Liver (tissue), 10 donors: Measurements from ENCODE around the gene EPB42. TPM values are rescaled to one million over a fixed set of nuclear protein-coding genes. Genes with fewer than 3 reads are reported as not detected.

Experiments
- DNase-seq: peaks from one replicate; pipeline ENCODE4 v3.0.0-alpha.2; 2017; ENCODE audit warnings: low spot score
- H3K27ac ChIP-seq, 2 donors: one replicate each; pipeline ENCODE4 v1.7.0; 2013; ENCODE audit warnings: inconsistent platforms in 2 of 2, low read length in 2 of 2, control low read depth in 1 of 2, low read depth in 1 of 2, mild to moderate bottlenecking in 1 of 2
- H3K27me3 ChIP-seq, 4 donors: one replicate each; pipeline versions ENCODE4 v1.6.1 to v1.7.0; 2013; ENCODE audit warnings: low read length in 3 of 4, inconsistent platforms in 1 of 4, mild to moderate bottlenecking in 1 of 4, moderate library complexity in 1 of 4; ENCODE audit not compliant: control insufficient read depth in 4 of 4, insufficient read depth in 4 of 4
- H3K36me3 ChIP-seq, 4 donors: one replicate each; pipeline versions ENCODE4 v1.6.1 to v1.7.0; 2013; ENCODE audit warnings: low read length in 3 of 4, mild to moderate bottlenecking in 3 of 4, low read depth in 1 of 4, moderate library complexity in 1 of 4; ENCODE audit not compliant: control insufficient read depth in 4 of 4, insufficient read depth in 3 of 4
- H3K4me1 ChIP-seq, 4 donors: one replicate each; pipeline versions ENCODE4 v1.6.1 to v1.7.0; 2013; ENCODE audit warnings: low read length in 3 of 4, mild to moderate bottlenecking in 3 of 4, moderate library complexity in 1 of 4; ENCODE audit not compliant: control insufficient read depth in 4 of 4, insufficient read depth in 4 of 4
- H3K4me3 ChIP-seq, 3 donors: one replicate each; pipeline versions ENCODE4 v1.6.1 to v1.7.0; 2013; ENCODE audit warnings: low read length in 3 of 3, control low read depth in 1 of 3, low read depth in 1 of 3, mild to moderate bottlenecking in 1 of 3
- H3K9ac ChIP-seq, 2 donors: one replicate each; pipeline ENCODE4 v1.7.0; 2013; ENCODE audit warnings: low read length in 2 of 2, mild to moderate bottlenecking in 2 of 2, moderate library complexity in 2 of 2, control low read depth in 1 of 2, low read depth in 1 of 2
- H3K9me3 ChIP-seq, 4 donors: one replicate each; pipeline versions ENCODE4 v1.6.1 to v1.7.0; 2013; ENCODE audit warnings: low read length in 3 of 4; ENCODE audit not compliant: control insufficient read depth in 4 of 4
- ATF3 ChIP-seq: IDR thresholded peaks from 2 replicates; pipeline ENCODE4 v1.6.1; 2016; ENCODE audit warnings: antibody characterized with exemption
- CTCF ChIP-seq: fragments of 150-350 bp; IDR thresholded peaks from 2 replicates; pipeline ENCODE4 v1.5.1; 2017; ENCODE audit warnings: improper control_type of control experiment, low read depth, low read length; ENCODE audit not compliant: missing input control
- EGR1 ChIP-seq, 2 donors: IDR thresholded peaks; 2 replicates each; pipeline ENCODE4 v1.6.1; 2016 to 2018; ENCODE audit warnings: antibody characterized with exemption in 2 of 2, low read depth in 2 of 2
- FOXA1 ChIP-seq: IDR thresholded peaks from 2 replicates; pipeline ENCODE4 v1.6.1; 2016; ENCODE audit warnings: antibody characterized with exemption
- FOXA2 ChIP-seq: IDR thresholded peaks from 2 replicates; pipeline ENCODE4 v1.6.1; 2016; ENCODE audit warnings: antibody characterized with exemption
- GABPA ChIP-seq, 2 donors: IDR thresholded peaks in 1 of 2; conservative IDR thresholded peaks in 1 of 2; 2 replicates each; pipeline ENCODE4 v1.6.1; 2016; ENCODE audit warnings: antibody characterized with exemption in 2 of 2, mild to moderate bottlenecking in 1 of 2, moderate library complexity in 1 of 2
- HNF4G ChIP-seq: IDR thresholded peaks from 2 replicates; pipeline ENCODE4 v1.6.1; 2016; ENCODE audit warnings: antibody characterized with exemption
- JUND ChIP-seq, 2 donors: IDR thresholded peaks; 2 replicates each; pipeline ENCODE4 v1.6.1; 2016; ENCODE audit warnings: antibody characterized with exemption in 2 of 2
- MAX ChIP-seq: IDR thresholded peaks from 2 replicates; pipeline ENCODE4 v1.6.1; 2016; ENCODE audit warnings: antibody characterized with exemption
- NR2F2 ChIP-seq: IDR thresholded peaks from 2 replicates; pipeline ENCODE4 v1.6.1; 2016; ENCODE audit warnings: antibody characterized with exemption
- RAD21 ChIP-seq, 2 donors: IDR thresholded peaks; 2 replicates each; pipeline ENCODE4 v1.6.1; 2016; ENCODE audit warnings: antibody characterized with exemption in 2 of 2, mild to moderate bottlenecking in 2 of 2
- RXRA ChIP-seq, 2 donors: IDR thresholded peaks; 2 replicates each; pipeline ENCODE4 v1.6.1; 2017 to 2018; ENCODE audit warnings: antibody characterized with exemption in 2 of 2, mild to moderate bottlenecking in 1 of 2
- TAF1 ChIP-seq: conservative IDR thresholded peaks from 2 replicates; pipeline ENCODE4 v1.6.1; 2016; ENCODE audit warnings: antibody characterized with exemption, mild to moderate bottlenecking
- WGBS: extraction: QIAGEN DNeasy Blood & Tissue Kit; methylation state at CpG from one replicate; pipeline ENCODE4 v1.1.7; 2013; 5-methylcytosine and 5-hydroxymethylcytosine counted together
- polyA plus RNA-seq, 2 donors: library from polyadenylated mRNA; stranded (reverse) in 1 of 2; unstranded in 1 of 2; fragments of 200-250 nt in 1 of 2; fragments of >200 nt in 1 of 2; fragmentation: Nextera tagmentation in 1 of 2; extraction: Ambion mirVana in 1 of 2; gene quantifications; one replicate each; pipeline versions ENCODE4 v1.2.1 to v1.2.3, GENCODE V29; 2013 to 2015
- small RNA-seq: library from RNA; depleted of rRNA; stranded (forward); fragments of <200 nt; gene quantifications from one replicate; pipeline ENCODE3, GENCODE V24; 2014
- total RNA-seq, 2 donors: library from RNA; depleted of rRNA; stranded (reverse); fragments of >200 nt; gene quantifications; one replicate each; pipeline ENCODE4 v1.2.3, GENCODE V29; 2014
- donor health status: healthy.
- donor health status: healthy.
- donor health status: healthy.
- donor health status: healthy.
- donor health status: healthy.

EPB42 gene
- total and polyA plus RNA-seq, 4 donors: 0.02 to 247 TPM; not detected in 2

- TF ChIP-seq FOXA2: no peak
Measured at GRCh38 chr15:43153269-43153668, 67.5 kb downstream of the EPB42 start (continued).

- peaks cover 3 to 47% (median 27%) of the 10 kb centered on the region in 4 donors for H3K36me3 ChIP-seq
Measured at GRCh38 chr15:43151688-43152087, 69.1 kb downstream of the EPB42 start.

GRCh38 chr15:43150191-43150929 lies 70.5 kb downstream of the EPB42 start:
- TF ChIP-seq GABPA (IDR thresholded peaks at IDR 0.05 in 1 of 2, conservative IDR thresholded peaks at IDR 0.05 in 1 of 2): no peak
- TF ChIP-seq CTCF: no peak
- TF ChIP-seq NR2F2: no peak
- no peak for TF ChIP-seq JUND (IDR thresholded peaks at IDR 0.05)
- TF ChIP-seq MAX: no peak
- Histone ChIP-seq H3K9ac (no peak overlapping the region), H3K27me3 (no peaks in the 10 kb centered on the region), H3K27ac (no peak overlapping the region), H3K4me1 (no peaks in the 10 kb centered on the region), H3K4me3 (no peak overlapping the region), H3K9me3 (no peaks in the 10 kb centered on the region), H3K36me3 (peaks cover 3 to 46% (median 23%) of the 10 kb centered on the region in 4 donors)
- DNase-seq: no peak
- 96% methylated on average over 5 of the region's 5 CpGs for WGBS

More at GRCh38 chr15:43151688-43152087, 69.1 kb downstream of the EPB42 start:
- H3K9me3 ChIP-seq: no peaks in the 10 kb centered on the region
- H3K4me1 ChIP-seq: no peaks in the 10 kb centered on the region
- H3K9ac ChIP-seq: no peak overlapping the region
- no peaks in the 10 kb centered on the region for H3K27me3 ChIP-seq
- H3K4me3 ChIP-seq: no peak overlapping the region
- no peak for DNase-seq
- 90% methylated on average over 2 of the region's 2 CpGs for WGBS
- no peak overlapping the region for H3K27ac ChIP-seq
- TF ChIP-seq HNF4G: no peak
- no peak for TF ChIP-seq RAD21 (IDR thresholded peaks at IDR 0.05)
- TF ChIP-seq NR2F2: no peak
- TF ChIP-seq ATF3: no peak
- TF ChIP-seq FOXA2: no peak
- no peak for TF ChIP-seq RXRA (IDR thresholded peaks at IDR 0.05)
- no peak for TF ChIP-seq FOXA1
- no peak for TF ChIP-seq TAF1
- TF ChIP-seq GABPA (IDR thresholded peaks at IDR 0.05 in 1 of 2, conservative IDR thresholded peaks at IDR 0.05 in 1 of 2): no peak
- no peak for TF ChIP-seq EGR1 (IDR thresholded peaks at IDR 0.05; ENCODE audit: low read depth in 2 of 2)
- TF ChIP-seq JUND (IDR thresholded peaks at IDR 0.05): no peak

Small RNA genes lying within 50 kb of the gene (small RNA-seq; reads per million reads assigned to genes)
- gene RF00019: not detected

Other genes starting within 250 kb of the EPB42 start
- gene UBR1, start 115.0 kb downstream of the EPB42 start, total RNA-seq: 10 to 100 TPM; 17.1 to 25.3 TPM
- 1 to 10 TPM; 3.7 to 4.8 TPM for gene UBR1, start 115.0 kb downstream of the EPB42 start, polyA plus RNA-seq
- gene TMEM62, start 87.4 kb downstream of the EPB42 start, total RNA-seq: 10 to 100 TPM; 12.0 to 14.0 TPM
- 1 to 10 TPM; 4.5 to 9.3 TPM for gene TMEM62, start 87.4 kb downstream of the EPB42 start, polyA plus RNA-seq
- 100 to 1,000 TPM in 1 of 2 donors, 10 to 100 TPM in 1; 25.4 to 160 TPM for gene CCNDBP1, start 35.6 kb downstream of the EPB42 start, total RNA-seq
- 10 to 100 TPM; 21.4 to 27.5 TPM for gene CCNDBP1, start 35.6 kb downstream of the EPB42 start, polyA plus RNA-seq
- gene TGM5, start 45.9 kb upstream of the EPB42 start, total RNA-seq: not detected
- gene TGM5, start 45.9 kb upstream of the EPB42 start, polyA plus RNA-seq: not detected
- gene TGM7, start 81.2 kb upstream of the EPB42 start, total RNA-seq: not detected
- gene TGM7, start 81.2 kb upstream of the EPB42 start, polyA plus RNA-seq: not detected
- 1 to 10 TPM; 4.0 to 4.3 TPM for gene LCMT2, start 109.6 kb upstream of the EPB42 start, total RNA-seq
- gene LCMT2, start 109.6 kb upstream of the EPB42 start, polyA plus RNA-seq: 1 to 10 TPM; 3.1 to 3.7 TPM
- 10 to 100 TPM; 13.4 to 15.6 TPM for gene ZSCAN29, start 150.0 kb upstream of the EPB42 start, total RNA-seq
- 1 to 10 TPM; 4.1 to 5.8 TPM for gene ZSCAN29, start 150.0 kb upstream of the EPB42 start, polyA plus RNA-seq
- 10 to 100 TPM; 17.1 to 20.5 TPM for gene TUBGCP4, start 150.1 kb upstream of the EPB42 start, total RNA-seq
- 1 to 10 TPM; 4.6 to 7.7 TPM for gene TUBGCP4, start 150.1 kb upstream of the EPB42 start, polyA plus RNA-seq